Activated T-cell treated with anti-CD3 and anti-CD28 coated beads for 48 hours (primary cell): Measurements from ENCODE around the gene LRFN4.
A peak's percentile ranks its signal among the peaks of the same experiment; 100 is the strongest.

Source experiments
- DNase-seq: peaks from one replicate; pipeline ENCODE4 v3.0.0-alpha.2; 2020; ENCODE audit warnings: low read depth

Gene LRFN4

GRCh38 chr11:66870616-66871520 is 14.0 kb downstream of the LRFN4 start:
- no peak for DNase-seq

DNA sequence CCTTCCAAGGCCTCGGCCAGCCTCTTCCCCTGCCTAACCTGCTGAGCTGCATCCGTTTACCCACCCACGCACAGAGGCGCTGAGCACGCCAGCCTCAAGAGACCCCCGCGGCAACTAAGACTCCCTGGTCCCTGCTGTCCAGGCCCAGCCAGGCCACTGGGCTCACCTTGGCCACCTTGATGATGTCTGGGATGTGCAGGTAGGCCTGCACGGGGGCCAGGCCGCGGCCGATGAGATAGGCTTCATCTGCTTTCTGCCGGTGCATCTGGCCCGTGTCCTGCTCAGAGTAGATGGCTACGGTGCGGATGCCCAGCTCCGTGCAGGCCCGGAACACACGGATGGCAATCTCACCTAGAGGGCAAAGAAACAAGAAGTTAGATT is 14.6 kb downstream of the LRFN4 start:
- DNase-seq: no peak

DNA sequence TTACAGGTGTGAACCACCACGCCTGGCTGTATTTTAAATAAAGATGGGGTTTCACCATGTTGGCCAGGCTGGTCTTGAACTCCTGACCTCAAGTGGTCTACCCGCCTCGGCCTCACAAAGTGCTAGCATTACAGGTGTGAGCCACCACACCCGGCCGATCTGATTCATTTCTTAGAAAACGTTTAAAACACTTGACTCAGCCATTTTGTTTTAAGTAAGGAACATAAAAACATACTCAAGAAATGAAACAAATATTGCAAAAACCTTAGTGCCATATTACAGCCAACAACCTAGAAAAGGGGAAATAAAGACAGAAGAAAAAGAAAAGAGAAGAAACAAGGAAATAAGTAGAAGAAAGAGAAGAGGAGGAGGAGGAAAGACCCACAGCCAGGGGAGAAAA is 17.4 kb downstream of the LRFN4 start:
- no peak for DNase-seq

DNA sequence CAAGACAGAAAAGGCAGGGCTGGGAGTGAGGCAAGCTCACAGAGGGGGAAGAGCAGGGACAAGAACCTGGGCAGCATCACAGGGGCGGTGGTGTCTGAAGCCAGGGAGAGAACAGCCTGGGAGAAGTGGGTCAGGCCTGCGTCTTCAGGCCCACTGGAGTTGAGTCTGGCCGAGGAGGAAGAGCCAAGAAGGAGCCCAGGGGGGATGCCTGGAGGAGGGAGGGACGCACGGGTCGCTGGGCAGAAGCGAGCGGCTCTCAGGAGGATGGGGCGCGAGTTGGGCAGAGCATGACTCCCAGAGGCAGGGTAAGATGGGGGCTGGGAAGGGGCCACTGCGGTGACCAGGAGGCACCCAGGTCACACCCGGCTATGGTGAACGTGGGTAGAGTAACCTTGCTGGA is 18.5 kb downstream of the LRFN4 start:
- DNase-seq: no peak

GRCh38 chr11:66877588-66878385 is 20.9 kb downstream of the LRFN4 start:
- no peak for DNase-seq

GRCh38 chr11:66878474-66878873 is 21.6 kb downstream of the LRFN4 start:
- no peak for DNase-seq

- no peak for DNase-seq
Observed at GRCh38 chr11:66879000-66879399, 22.1 kb downstream of the LRFN4 start.

- DNase-seq: no peak
Observed at GRCh38 chr11:66879583-66879982, 22.7 kb downstream of the LRFN4 start.

DNA sequence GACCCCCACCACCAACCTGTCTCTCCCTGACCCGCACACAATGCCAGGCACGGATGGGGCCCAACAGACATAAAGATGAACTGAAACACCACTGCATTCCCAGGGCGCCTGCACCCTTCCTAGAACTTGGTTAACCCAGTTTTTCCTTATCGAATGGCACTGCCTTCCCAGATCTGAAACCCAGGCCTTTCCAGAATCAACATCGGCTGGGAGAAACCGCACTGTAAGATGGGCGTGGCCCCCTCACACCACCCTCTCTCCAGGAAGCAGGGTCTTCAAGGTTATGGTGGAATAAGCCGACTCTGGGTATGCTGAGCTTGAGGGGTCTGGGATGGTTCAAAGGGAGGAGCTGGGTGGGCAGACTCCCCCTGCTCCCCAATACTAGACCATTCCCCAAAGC is 23.1 kb downstream of the LRFN4 start:
- no peak for DNase-seq

GRCh38 chr11:66880496-66881450 is 23.9 kb downstream of the LRFN4 start:
- DNase-seq: no peak

DNA sequence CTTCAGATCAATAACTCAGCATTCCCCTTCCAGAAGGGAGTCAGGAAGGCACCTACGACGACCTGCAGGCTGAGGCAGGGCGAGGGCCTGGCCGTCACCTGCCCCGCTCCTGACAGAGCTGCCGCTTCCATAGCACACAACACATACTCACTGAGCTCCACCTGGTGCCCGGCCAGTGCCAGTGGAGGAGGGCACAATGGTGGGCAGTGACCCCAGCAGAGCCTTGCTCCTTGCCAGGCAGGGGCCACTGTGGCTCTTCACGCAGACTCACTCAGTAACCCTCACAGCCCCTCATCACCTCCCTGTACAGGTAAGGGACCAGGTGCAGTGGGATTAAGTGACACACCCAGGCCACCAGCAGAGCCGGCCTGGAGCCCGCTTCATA is 24.6 kb downstream of the LRFN4 start:
- no peak for DNase-seq

GRCh38 chr11:66881927-66882452 is 25.1 kb downstream of the LRFN4 start:
- no peak for DNase-seq

DNA sequence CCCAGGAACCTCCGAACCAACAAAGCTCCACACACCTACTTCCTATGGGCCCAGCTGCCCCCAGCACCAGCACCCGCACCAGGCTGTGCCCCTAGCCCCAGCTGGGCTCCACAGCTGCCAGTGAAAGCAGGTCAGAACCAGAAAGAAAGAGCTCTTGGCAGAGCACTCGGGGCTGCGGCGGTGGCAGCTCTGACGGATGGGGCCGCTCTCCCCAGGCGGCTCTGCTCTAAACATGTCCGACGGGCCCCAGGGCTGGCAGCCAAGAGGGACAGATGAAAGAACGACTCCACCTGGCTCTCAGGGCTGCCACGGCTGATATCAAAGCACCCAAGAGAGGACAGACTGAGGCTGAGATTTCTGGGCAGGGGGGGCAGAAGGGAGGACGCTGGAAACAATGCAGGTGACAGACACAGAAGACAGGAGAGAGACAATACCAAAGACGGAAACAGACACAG is 25.7 kb downstream of the LRFN4 start:
- DNase-seq: no peak

DNA sequence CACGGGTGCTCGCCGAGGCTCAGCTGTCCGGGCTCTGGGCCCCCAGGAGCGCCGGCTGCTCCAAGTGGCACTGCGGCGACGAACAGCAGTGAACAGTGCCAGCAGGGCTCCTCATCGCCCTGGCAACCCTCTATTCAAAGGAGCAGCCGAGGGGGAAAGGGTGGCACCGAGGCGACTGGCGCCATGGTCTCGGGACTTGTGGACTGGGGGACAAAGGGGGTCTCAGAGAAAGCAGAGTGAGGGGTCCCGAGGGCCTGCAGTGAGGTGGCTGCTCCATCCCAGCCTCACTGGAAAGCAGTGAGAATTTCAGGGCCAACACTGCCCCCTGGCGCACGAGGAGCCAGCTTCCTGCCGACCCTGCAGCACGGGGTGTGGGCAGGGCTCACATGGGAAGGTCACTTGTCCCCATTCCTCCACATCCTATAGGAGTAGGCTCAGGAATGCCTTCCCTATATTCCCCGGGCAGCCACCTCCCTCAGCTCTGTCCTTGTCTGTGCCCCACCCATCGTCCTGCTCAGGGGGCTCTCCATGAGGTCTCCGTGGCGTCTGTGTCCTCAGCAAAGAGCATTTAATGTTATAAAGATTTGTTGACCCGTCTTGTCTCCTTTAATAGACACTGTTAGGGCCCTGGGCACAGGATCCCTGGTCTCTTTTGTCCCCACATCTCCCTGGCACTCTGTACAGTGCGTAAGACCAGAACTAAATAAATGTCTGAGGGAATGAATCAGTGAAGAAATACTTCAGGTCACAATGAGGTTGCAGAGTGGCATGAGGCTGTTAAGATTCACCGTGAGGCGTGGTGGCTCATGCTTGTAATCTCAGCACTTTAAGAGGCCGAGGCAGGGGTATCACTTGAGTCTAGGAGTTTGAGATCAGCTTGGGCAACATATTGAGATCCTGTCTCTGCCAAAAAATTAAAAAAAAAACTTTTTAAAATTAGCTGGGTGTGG is 26.4 kb downstream of the LRFN4 start:
- peak; percentile 63 for DNase-seq

- no peak for DNase-seq
Observed at GRCh38 chr11:66884443-66884842, 27.6 kb downstream of the LRFN4 start.

GRCh38 chr11:66885469-66885868 is 28.6 kb downstream of the LRFN4 start:
- no peak for DNase-seq

GRCh38 chr11:66885950-66886440 is 29.1 kb downstream of the LRFN4 start:
- DNase-seq: no peak

DNA sequence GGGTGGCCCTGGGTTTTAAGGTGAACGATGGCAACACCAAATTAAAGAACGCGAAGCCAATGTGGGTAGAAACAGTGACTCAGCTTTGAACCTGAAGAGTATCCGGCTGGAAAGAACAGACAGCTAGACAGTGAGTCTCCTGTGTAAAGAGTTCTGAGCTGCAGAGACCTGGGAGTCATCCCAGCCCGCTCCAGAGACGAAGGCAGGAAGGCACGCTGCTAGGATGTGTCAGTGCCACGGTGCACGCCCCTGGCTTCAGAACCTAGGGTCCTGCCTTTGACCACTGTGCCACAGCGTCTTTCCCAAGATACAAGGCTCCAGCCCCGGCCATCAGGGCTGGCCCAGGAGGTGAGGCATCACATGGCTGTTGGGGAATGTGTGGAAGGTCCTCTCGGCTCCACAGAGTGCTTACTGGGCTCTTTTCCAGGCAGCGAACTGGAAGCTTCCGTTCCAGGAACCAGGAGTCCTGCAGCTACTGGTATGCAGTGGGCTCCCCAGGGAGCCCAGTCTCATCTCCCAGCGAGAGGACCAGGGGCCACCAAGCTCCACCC is 29.9 kb downstream of the LRFN4 start:
- DNase-seq: no peak

DNA sequence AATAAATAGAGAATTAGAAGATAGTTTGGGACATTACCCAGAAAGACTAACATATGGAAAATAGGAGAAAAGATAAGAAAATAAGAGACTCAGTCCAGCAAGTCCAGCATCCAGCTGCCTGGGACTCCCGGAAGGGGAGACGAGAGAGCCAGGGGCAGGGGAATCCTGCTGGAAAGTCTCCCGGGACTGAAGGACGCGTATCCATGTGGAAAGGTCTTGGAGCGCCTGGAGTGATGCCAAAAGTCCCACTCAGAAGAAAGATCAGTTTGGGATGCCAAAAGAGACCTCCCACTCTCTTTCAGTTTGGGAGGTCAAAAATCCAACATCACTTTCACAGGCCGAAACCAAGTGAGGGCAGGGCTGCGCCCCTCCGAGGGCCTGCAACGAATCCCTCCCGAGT is 30.7 kb downstream of the LRFN4 start:
- no peak for DNase-seq

GRCh38 chr11:66888282-66888681 is 31.4 kb downstream of the LRFN4 start:
- DNase-seq: no peak
